Spinal cord (tissue), 10 donors: ENCODE measurements around the gene ZNF414. TPM values are rescaled to one million over a fixed set of nuclear protein-coding genes. Genes with fewer than 3 reads are reported as not detected.

Experiments
- DNase-seq, 6 donors: peaks; one replicate each; pipeline versions ENCODE4 v3.0.0 to v3.0.0-alpha.2; 2013 to 2015; ENCODE audit warnings: low spot score in 6 of 6, low read depth in 4 of 6
- H3K27ac ChIP-seq: one replicate; pipeline ENCODE4 v1.5.1; 2013; ENCODE audit warnings: low read depth, low read length, control low read depth
- H3K27me3 ChIP-seq: one replicate; pipeline ENCODE4 v1.6.1; 2013; ENCODE audit warnings: low read length; ENCODE audit not compliant: control insufficient read depth, insufficient read depth
- H3K36me3 ChIP-seq: one replicate; pipeline ENCODE4 v1.6.1; 2013; ENCODE audit warnings: low read length; ENCODE audit not compliant: control insufficient read depth, insufficient read depth
- H3K4me1 ChIP-seq: one replicate; pipeline ENCODE4 v1.6.1; 2013; ENCODE audit warnings: low read length; ENCODE audit not compliant: control insufficient read depth, insufficient read depth
- H3K4me3 ChIP-seq: one replicate; pipeline ENCODE4 v1.5.1; 2013; ENCODE audit warnings: low read depth, low read length, control low read depth
- H3K9me3 ChIP-seq: one replicate; pipeline ENCODE4 v1.6.1; 2013; ENCODE audit warnings: low read length; ENCODE audit not compliant: control insufficient read depth, insufficient read depth
- WGBS: methylation state at CpG from one replicate; pipeline ENCODE4 v1.1.5; 2013; ENCODE audit warnings: missing lambda C conversion rate; ENCODE audit not compliant: insufficient coverage; 5-methylcytosine and 5-hydroxymethylcytosine counted together
- polyA plus RNA-seq, 2 donors: library from polyadenylated mRNA; unstranded; fragments of 120-200 nt; gene quantifications; one replicate each; pipeline ENCODE4 v1.2.1, GENCODE V29; 2013; ENCODE audit not compliant: insufficient read length in 2 of 2
- total RNA-seq, 2 donors: library from RNA; depleted of rRNA in 1 of 2; stranded (reverse); fragments of 120-200 nt in 1 of 2; fragments of >200 nt in 1 of 2; gene quantifications; one replicate each; pipeline versions ENCODE4 v1.2.3 to v1.2.4, GENCODE V29; 2013 to 2014
- donor health status: healthy.

ZNF414 gene
- total and polyA plus RNA-seq, 4 donors: 5.4 to 51.0 (median 21.1) TPM

DNA sequence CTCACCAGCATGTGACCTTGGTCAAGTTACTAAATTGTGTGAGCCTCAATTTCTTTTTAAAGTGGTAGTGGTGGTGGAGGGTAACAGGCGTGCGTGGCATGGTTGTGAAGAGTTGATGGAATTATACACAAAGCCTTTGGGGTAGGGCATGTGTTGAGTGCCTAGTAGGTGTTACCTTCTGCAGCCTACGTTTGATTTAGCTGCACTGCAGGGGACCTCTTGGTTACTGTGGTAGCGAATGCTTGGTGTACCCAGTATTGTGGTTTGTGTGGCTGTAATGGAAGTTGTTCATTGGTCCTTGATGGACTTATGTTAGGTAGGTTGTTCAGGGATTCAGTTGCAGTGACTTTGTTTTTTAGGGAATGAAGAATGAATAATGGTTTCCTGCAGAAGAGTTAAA is 36.1 kb downstream of the ZNF414 start:
- WGBS: 58% methylated on average over 4 of the region's 4 CpGs
- Histone ChIP-seq H3K36me3 (peaks cover 81% of the 10 kb centered on the region), H3K9me3 (no peaks in the 10 kb centered on the region), H3K27ac (no peak overlapping the region), H3K4me3 (no peak overlapping the region), H3K27me3 (no peaks in the 10 kb centered on the region), H3K4me1 (peaks cover 3% of the 10 kb centered on the region)
- no peak for DNase-seq

GRCh38 chr19:8476524-8476923 is 37.4 kb downstream of the ZNF414 start:
- DNase-seq: no peak
- H3K36me3 ChIP-seq: peaks cover 84% of the 10 kb centered on the region
- H3K4me1 ChIP-seq: peaks cover 3% of the 10 kb centered on the region
- H3K27ac ChIP-seq: no peak overlapping the region
- H3K4me3 ChIP-seq: no peak overlapping the region
- H3K27me3 ChIP-seq: no peaks in the 10 kb centered on the region
- WGBS: 88% methylated on average over 3 of the region's 8 CpGs
- H3K9me3 ChIP-seq: no peaks in the 10 kb centered on the region

DNA sequence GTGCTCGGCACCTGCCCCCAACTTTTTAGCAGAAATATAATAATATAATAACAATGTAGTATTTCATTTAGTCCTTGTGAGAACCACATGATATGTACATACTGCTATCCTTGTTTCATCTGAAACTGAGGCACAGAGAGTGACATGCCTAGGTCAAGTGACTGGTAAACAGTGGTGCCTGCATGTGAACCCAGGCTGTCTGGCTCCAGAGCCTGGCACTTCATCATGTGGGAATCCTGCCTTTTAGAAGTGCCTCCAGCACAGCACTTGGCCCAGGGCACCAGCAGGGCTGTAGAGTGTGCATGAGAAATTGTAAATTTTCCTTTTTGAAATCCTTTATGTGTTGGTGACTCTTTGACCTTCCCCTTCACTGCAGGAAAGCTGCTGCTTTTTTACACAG is 39.0 kb downstream of the ZNF414 start:
- no CpG with 5 or more reads among the region's 1 CpG for WGBS
- no peak for DNase-seq
- Histone ChIP-seq H3K27ac (no peak overlapping the region), H3K36me3 (peaks cover 85% of the 10 kb centered on the region), H3K4me3 (no peak overlapping the region), H3K27me3 (no peaks in the 10 kb centered on the region), H3K9me3 (no peaks in the 10 kb centered on the region), H3K4me1 (peaks cover under 1% of the 10 kb centered on the region)

GRCh38 chr19:8473648-8474476 is 40.1 kb downstream of the ZNF414 start:
- H3K9me3 ChIP-seq: no peaks in the 10 kb centered on the region
- peaks cover 5% of the 10 kb centered on the region for H3K4me1 ChIP-seq
- DNase-seq: no peak
- H3K36me3 ChIP-seq: peaks cover 89% of the 10 kb centered on the region
- no peak overlapping the region for H3K27ac ChIP-seq
- WGBS: 80% methylated on average over 1 of the region's 6 CpGs
- H3K4me3 ChIP-seq: no peak overlapping the region
- H3K27me3 ChIP-seq: no peaks in the 10 kb centered on the region

GRCh38 chr19:8469613-8470368 is 44.2 kb downstream of the ZNF414 start:
- Histone ChIP-seq H3K4me3 (no peak overlapping the region), H3K4me1 (peaks cover 5% of the 10 kb centered on the region), H3K27me3 (no peaks in the 10 kb centered on the region), H3K27ac (no peak overlapping the region), H3K36me3 (peaks cover 78% of the 10 kb centered on the region), H3K9me3 (no peaks in the 10 kb centered on the region)
- 54% methylated on average over 10 of the region's 13 CpGs for WGBS
- DNase-seq: no peak

GRCh38 chr19:8468761-8469373 is 45.1 kb downstream of the ZNF414 start:
- Histone ChIP-seq H3K9me3 (no peaks in the 10 kb centered on the region), H3K4me1 (peaks cover 5% of the 10 kb centered on the region), H3K4me3 (no peak overlapping the region), H3K27ac (no peak overlapping the region), H3K27me3 (no peaks in the 10 kb centered on the region), H3K36me3 (peaks cover 81% of the 10 kb centered on the region)
- peak in 1 of 6 donors; percentile 72 for DNase-seq
- 96% methylated on average over 5 of the region's 8 CpGs for WGBS

- DNase-seq: no peak
- Histone ChIP-seq H3K36me3 (peaks cover 81% of the 10 kb centered on the region), H3K4me1 (peaks cover 5% of the 10 kb centered on the region), H3K27ac (no peak overlapping the region), H3K27me3 (no peaks in the 10 kb centered on the region), H3K9me3 (no peaks in the 10 kb centered on the region), H3K4me3 (no peak overlapping the region)
- 100% methylated on average over 1 of the region's 3 CpGs for WGBS
These were observed 45.8 kb downstream of the ZNF414 start for GRCh38 chr19:8468124-8468523.

GRCh38 chr19:8466018-8466417 is 47.9 kb downstream of the ZNF414 start:
- 98% methylated on average over 4 of the region's 4 CpGs for WGBS

DNA sequence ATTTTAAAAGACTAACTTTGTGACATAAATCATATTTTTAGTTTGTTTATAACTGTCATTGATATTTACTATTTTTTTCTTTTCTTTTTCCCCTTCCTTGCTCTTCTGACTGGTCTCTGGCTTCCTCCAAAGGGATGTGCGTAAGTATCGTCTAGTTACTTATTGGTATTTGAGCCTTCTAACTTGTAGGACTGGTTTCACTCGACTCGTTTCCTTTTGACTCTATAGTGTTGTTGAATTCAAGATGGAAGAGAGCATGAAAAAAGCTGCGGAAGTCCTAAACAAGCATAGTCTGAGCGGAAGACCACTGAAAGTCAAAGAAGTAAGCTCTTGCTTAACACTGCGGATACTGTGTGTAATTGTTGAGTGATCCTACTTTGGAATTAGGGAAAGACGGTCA is 50.6 kb downstream of the ZNF414 start:
- Histone ChIP-seq H3K27ac (no peak overlapping the region), H3K4me1 (peaks cover 12% of the 10 kb centered on the region), H3K4me3 (no peak overlapping the region), H3K27me3 (no peaks in the 10 kb centered on the region), H3K9me3 (no peaks in the 10 kb centered on the region), H3K36me3 (peaks cover 34% of the 10 kb centered on the region)
- WGBS: 96% methylated on average over 8 of the region's 8 CpGs
- no peak for DNase-seq

More at GRCh38 chr19:8466018-8466417, 47.9 kb downstream of the ZNF414 start:
- no peak overlapping the region for H3K27ac ChIP-seq
- no peak for DNase-seq
- peaks cover 60% of the 10 kb centered on the region for H3K36me3 ChIP-seq
- H3K27me3 ChIP-seq: no peaks in the 10 kb centered on the region
- H3K9me3 ChIP-seq: no peaks in the 10 kb centered on the region
- peaks cover 9% of the 10 kb centered on the region for H3K4me1 ChIP-seq
- H3K4me3 ChIP-seq: no peak overlapping the region
